NOMO-1 treated with DMSO at 0.1 percent for 48 hours (cell line): ENCODE data around the gene CEP55.
"Not testable (repeated sequence)": the region's sequence is repeated elsewhere in the genome, so short reads cannot be mapped to it uniquely, and the experiment has no call there.

Experiments
- DNase-seq: peaks from one replicate; lab custom pipeline; 2025; ENCODE audit not compliant: unreplicated experiment; lab: John Stamatoyannopoulos, UW

CEP55 gene

DNA sequence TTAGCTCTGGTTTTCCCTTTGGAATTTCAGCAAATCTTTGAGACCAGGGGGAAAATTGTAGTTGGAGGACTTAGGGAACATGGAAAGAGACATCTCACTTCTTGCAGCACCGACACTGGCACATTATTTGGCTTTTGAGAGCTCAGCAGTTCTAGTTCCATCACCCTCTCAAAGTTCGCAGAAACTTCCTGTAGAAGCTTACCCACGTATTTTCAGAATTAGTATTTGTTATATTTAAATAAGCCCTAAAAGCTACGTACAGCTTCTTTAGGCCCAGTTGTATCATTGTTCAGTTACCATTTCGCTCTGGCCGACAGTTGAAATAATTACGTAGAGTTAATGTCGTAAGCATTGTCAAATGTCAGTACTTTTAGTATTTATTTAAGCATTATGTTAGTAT is 13.4 kb downstream of the CEP55 start:
- DNase-seq, result no peak

GRCh38 chr10:93512565-93512964 is 16.2 kb downstream of the CEP55 start:
- no peak for DNase-seq

- no peak for DNase-seq
These were observed 16.7 kb downstream of the CEP55 start for GRCh38 chr10:93513091-93513490.

DNA sequence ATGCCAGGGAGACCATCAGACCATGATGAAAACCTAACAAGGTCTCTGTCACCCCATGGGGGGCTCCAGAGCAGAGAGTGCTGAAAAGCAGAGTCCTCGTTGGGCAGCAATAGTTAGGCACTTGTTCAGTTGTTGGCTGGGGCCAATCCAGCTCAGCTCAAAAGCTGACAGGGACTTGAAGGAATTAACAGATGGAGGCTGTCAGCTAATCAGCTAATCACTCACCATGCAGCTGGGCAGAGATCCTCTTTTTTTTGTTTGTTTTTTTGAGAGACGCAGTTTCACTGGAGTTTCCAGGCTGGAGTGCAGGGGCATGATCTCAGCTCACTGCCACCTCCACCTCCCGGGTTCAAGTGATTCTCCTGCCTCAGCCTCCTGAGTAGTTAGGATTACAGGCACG is 18.1 kb downstream of the CEP55 start:
- no peak for DNase-seq

DNA sequence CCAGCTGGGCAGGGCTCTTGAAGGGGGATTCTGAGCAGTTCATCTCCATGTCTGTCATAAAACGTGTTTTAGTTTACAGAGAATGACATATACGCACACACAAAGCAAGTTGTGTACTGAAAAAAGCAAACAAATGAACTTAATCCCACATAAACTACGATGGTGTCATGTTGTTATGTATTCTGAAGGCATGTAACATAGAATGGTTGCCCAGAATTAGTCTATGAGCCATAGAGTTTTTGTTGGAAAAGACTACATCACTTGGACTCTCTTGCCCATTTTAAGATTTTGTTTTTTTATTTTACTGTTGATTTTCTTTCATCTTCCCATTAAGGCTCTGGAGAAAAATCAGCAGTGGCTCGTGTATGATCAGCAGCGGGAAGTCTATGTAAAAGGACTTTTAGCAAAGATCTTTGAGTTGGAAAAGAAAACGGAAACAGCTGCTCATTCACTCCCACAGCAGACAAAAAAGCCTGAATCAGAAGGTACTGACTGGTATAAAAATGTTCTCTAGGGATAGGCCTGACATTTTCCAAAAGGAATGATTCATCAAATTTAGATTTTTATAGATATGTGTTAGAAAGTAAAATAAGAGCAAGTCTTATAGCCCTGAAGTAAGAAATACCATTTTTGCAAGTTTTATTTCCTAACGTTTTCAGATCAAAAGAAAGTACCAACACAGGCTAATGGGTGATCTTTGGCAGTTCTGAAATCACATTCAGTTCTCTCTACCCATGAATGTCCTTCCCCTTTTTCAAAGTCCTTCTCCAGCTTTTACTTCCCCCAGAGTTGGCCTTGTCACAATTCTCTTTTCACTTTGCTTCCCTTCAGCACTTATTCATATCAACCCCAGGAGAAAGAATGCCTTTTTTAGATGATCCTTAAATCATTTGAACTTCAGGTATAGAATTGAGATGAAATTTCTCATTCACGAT is 18.9 kb downstream of the CEP55 start:
- DNase-seq, result peak; percentile 82

DNA sequence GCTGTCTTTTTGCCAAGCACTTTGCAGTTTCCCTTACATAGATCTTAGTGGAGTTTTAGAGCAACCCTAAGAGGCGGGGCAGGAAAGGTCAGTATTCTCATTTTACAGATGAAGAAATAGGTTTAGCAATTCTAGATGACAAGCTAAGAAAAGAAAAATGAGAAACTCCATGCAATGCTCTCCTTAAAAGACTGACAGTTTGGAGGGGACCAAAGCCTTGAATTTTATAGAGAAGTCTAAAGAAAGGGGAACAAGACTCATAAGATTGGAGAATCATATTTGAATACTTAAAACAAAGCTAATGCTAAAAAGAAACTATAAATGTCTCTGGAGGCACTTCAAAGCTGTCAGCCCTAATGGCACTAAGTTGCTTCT is 19.6 kb downstream of the CEP55 start:
- DNase-seq, result peak; percentile 40

DNA sequence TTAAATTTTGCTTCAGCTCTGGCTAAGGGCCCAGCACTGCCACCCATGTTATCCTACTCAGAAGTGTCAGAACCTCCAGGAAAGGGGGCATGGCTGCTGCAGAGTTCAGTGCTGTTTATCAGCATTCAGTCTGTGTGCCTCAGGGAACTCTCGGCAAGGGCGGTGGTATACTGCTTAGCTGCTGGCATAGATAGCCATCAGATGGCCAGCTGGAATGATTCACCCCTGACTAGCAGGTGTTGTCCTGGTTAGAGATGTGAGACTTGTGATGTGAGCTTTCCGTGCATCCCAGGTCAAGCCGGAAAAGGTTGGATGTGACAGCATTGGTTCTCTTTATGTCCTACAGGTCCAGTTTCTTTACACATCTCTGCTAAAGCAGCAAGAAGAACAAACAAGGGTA is 22.1 kb downstream of the CEP55 start:
- no peak for DNase-seq

- DNase-seq, result no peak
These were observed 38.9 kb downstream of the CEP55 start for GRCh38 chr10:93535293-93535692.

DNA sequence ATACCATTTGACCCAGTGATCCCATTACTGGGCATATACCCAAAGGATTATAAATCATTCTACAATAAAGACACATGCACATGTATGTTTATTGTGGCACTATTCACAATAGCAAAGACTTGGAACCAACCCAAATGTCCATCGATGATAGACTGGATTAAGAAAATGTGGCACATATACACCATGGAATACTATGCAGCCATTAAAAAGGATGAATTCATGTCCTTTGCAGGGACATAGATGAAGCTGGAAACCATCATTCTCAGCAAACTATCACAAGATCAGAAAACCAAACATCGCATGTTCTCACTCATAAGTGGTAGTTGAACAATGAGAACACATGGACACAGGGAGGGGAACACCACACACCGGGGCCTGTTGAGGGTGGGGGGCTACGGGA is 44.5 kb downstream of the CEP55 start:
- DNase-seq, result not testable (repeated sequence)

DNA sequence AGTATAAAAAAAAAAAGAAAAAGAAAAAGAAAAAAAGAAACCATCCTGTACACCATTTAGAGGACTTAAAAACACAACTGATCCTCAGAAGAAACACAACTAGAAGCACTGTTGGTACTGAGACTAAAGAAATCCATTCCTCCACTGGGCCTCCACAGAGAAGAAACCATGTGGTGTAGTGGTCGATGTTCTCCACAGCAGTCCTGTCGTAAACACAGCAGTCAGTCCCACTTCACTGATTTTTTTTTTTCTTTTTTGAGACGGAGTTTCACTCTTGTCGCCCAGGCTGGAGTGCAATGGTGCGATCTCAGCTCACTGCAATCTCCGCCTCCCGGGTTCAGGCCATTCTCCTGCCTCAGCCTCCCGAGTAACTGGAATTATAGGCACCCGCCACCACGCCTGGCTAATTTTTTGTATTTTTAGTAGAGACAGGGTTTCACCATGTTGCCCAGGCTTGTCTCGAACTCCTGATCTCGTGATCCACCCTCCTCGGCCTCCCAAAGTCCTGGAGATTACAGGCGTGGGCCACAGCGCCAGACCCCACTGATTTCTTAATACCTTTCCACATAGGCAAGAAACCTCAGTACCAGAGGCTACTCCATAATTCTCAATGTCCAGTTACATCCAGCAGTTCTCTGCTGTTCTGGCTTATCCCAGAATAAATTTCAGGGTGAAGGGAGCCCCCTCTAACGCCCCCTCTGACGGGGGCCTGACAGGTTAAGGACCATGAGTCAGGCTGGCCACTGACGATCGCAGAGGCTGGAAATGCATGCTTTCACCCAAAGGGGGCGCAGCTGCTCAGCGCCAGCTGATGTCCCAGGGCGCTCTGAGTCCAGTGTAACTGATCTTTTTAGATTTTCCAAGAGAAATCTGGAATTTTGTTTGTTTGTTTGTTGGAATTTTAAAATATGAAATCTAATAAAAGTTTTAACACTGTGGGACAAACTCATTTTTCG is 45.3 kb downstream of the CEP55 start:
- DNase-seq, result peak; percentile 8

GRCh38 chr10:93542358-93542791 is 46.0 kb downstream of the CEP55 start:
- DNase-seq, result no peak

DNA sequence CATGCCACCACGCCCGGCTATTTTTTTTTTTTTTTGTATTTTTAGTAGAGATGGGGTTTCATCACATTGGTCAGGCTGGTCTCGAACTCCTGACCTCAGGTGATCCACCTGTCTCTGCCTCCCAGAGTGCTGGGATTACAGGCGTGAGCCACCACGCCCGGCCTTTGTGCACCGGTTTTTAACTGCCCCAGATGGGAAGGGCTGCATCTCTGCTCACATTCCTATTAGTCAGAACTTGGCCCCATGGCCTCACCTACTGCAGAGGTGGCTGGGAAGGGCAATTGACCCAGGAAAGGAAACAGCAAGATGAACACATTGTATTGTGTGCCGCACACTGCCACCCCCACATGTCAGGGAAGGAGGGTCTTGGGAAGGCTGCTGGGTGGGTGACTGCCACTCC is 50.6 kb downstream of the CEP55 start:
- not testable (repeated sequence) for DNase-seq

- DNase-seq, result no peak
These were observed 51.1 kb downstream of the CEP55 start for GRCh38 chr10:93547522-93547921.

DNA sequence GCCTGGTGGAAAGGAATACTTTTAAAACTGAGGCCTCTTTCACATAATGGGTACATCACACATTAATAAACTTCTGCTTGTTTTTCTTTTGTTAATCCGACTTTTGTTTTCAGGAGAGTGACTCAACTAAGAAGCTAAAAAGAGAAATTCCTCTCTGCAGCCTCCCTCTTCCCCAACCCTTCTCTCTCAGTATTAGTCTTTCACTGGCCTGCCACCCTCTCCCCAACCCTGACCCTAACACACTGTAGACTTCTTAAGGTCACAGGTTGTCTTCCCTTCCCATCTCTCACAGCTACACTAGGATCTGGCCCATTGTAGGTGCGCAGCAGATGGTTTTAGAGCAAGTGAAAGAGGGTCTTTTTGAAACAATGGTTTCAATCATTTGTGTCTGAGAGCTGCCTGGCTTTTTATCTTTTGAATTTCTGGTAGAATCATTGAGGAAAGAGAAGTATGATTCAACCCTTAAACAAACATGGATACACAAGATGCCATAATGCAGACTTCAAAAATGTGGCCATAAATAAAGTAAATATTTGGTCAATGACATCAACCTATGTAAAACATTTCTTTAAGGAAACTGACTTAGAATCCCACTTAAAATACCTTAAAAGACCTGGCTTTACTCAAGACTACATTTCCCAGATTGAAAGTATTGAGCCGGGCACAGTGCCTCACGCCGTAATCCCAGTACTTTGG is 52.1 kb downstream of the CEP55 start:
- no peak for DNase-seq

- DNase-seq, result no peak
These were observed 54.2 kb downstream of the CEP55 start for GRCh38 chr10:93550606-93551005.

GRCh38 chr10:93552780-93553179 is 56.4 kb downstream of the CEP55 start:
- no peak for DNase-seq

DNA sequence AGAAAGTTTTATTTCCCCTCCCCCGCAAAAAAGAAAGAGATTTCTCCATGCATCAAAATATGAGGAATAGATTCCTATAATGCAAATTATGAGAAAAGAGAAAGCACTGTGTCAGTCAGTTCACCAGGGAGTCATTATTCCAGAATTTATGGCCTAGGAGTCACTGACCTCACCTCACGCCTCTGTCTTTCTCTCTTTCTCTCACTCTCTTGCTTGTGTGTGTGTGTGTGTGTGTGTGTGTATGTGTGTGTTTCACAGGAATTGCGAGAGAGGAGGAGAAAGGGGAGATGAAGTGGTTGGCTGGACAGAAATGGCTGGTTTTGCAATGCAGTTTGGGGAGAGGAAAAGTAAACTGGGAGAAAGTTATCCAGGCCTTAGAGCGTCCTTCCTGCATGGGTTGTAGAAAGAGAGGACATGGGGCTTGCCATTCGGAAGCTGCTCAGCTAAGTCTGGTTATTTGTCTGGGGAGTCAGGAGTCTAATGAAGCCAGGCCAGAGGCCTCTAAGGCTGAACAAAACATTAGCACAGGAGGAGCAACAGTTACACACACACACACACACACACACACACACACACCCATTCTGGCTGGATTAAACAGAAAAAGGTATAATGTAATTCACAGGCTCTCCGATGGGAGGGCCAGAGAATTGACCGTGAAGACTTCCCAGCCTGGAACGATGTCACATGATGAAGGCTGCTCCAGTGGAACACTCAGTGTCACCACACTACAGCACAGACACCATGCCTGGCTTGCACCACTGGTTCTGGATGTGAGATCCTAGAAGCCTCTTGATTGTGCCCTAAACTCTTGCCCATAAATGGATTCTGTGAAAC is 57.3 kb downstream of the CEP55 start:
- no peak for DNase-seq

DNA sequence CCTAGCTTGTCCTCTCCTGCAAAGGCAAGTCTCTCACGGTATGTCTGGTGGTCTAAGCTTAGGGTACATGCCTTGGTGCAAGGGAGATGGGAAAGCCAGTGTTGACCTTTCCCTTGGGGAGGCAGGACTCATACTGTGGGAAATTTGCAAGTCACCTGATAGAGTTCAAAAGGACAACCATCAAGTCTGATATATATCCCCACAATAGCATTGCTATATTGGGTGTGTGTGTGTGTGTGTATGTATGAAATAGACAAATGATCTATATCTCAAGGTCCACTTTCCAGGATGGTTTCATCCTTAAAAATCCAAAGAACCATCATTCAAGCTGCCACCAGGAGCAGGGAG is 57.9 kb downstream of the CEP55 start:
- no peak for DNase-seq

DNA sequence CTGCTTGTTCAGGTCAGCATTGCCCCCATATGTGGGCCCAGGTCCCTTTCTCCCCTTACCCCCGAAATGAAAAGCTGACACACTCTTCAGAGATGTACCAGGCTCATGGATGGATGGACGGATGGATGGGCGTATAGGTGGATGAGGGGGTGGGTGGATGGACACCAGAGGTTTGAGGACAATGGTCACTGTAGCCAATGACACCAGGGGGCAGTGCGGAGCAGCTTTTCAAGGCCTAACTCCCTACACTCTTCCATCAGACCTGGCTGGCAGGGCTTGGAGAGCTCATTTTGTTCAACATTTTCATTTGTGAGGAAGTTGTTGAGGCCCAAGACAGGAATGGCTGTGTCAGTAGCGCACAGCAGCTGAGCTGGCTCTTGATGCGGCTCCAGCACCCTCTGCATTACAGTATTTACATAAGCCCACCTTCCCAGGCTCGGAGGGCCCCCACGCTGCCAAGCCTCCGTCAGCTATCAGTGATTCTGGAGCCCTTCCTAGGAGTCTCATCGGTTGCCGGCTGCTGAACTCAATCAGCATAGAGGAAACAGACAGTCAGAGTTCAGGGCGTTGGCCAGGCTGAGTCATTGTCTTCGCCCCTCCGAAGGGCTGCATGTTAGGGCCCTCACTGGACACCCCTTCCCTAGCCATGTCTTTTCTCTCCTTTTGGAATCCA is 58.5 kb downstream of the CEP55 start:
- DNase-seq, result peak; percentile 91

GRCh38 chr10:93559490-93559889 is 63.1 kb downstream of the CEP55 start:
- no peak for DNase-seq
